Thoracic aorta (tissue), 2 donors: Measurements from ENCODE around the gene ZBTB25. TPM values are rescaled to one million over a fixed set of nuclear protein-coding genes. Genes with fewer than 3 reads are reported as not detected.
A peak's percentile ranks its signal among the peaks of the same experiment; 100 is the strongest.

ENCODE experiments used
- ATAC-seq: fragments of 150-250 bp; one replicate; pipeline ENCODE4 v1.8.0; 2017; ENCODE audit warnings: low read depth; ENCODE audit not compliant: insufficient number of reproducible peaks, low FRiP score
- DNase-seq: peaks from one replicate; pipeline ENCODE4 v3.0.0-alpha.2; 2020; ENCODE audit warnings: low spot score
- H3K27ac ChIP-seq, 2 donors: fragments of 200-600 bp; sonication (generic); 1 replicate in 1 of 2; 2 replicates in 1 of 2; pipeline ENCODE4 v1.5.1; 2016; ENCODE audit warnings: mild to moderate bottlenecking in 2 of 2, moderate library complexity in 2 of 2
- H3K27me3 ChIP-seq: fragments of 200-600 bp; sonication (generic); replicated peaks from 2 replicates; pipeline ENCODE4 v1.6.0; 2016; ENCODE audit warnings: mild to moderate bottlenecking; ENCODE audit not compliant: insufficient read depth
- H3K36me3 ChIP-seq: fragments of 200-600 bp; sonication (generic); one replicate; pipeline ENCODE4 v1.5.1; 2016
- H3K4me1 ChIP-seq, 2 donors: fragments of 200-600 bp; sonication (generic); 1 replicate in 1 of 2; 2 replicates in 1 of 2; pipeline versions ENCODE4 v1.5.1 to v1.6.0; 2016; ENCODE audit warnings: low read depth in 2 of 2, mild to moderate bottlenecking in 1 of 2; ENCODE audit not compliant: control insufficient read depth in 1 of 2
- H3K4me3 ChIP-seq: fragments of 200-600 bp; sonication (generic); 2 replicates; pipeline ENCODE4 v1.5.1; 2016; ENCODE audit warnings: mild to moderate bottlenecking
- H3K9me3 ChIP-seq: fragments of 200-600 bp; sonication (generic); 2 replicates; pipeline ENCODE4 v1.5.1; 2016
- CTCF ChIP-seq: fragments of 200-600 bp; sonication (generic); IDR thresholded peaks from one replicate; pipeline ENCODE4 v1.5.1; 2019; ENCODE audit warnings: antibody characterized with exemption
- total RNA-seq, 2 donors: library from RNA; depleted of rRNA; stranded (reverse); fragments of >200 nt; gene quantifications; one replicate each; pipeline versions ENCODE4 v1.1.0 to v1.2.3, GENCODE V29; 2016

Gene ZBTB25
- total RNA-seq, 2 donors from 2014 or later: 13.5 to 16.9 TPM

GRCh38 chr14:64515053-64515452 lies 11.4 kb upstream of the ZBTB25 start:
- Histone ChIP-seq H3K9me3 (no peaks in the 10 kb centered on the region), H3K27ac (no peak overlapping the region), H3K4me1 (peaks cover 21 to 54% of the 10 kb centered on the region in 2 donors), H3K27me3 (no peaks in the 10 kb centered on the region), H3K4me3 (no peak overlapping the region), H3K36me3 (no peaks in the 10 kb centered on the region)
- DNase-seq (no peak), ATAC-seq (no peak)
- no peak for TF ChIP-seq CTCF

- Histone ChIP-seq H3K36me3 (no peaks in the 10 kb centered on the region), H3K27me3 (no peaks in the 10 kb centered on the region), H3K27ac (no peak overlapping the region), H3K9me3 (no peaks in the 10 kb centered on the region), H3K4me3 (no peak overlapping the region), H3K4me1 (peaks cover 31 to 57% of the 10 kb centered on the region in 2 donors)
- DNase-seq: no peak
- no peak for ATAC-seq
- no peak for TF ChIP-seq CTCF
These were observed 9.6 kb upstream of the ZBTB25 start for GRCh38 chr14:64513271-64513670.

- DNase-seq: peak; percentile 20
- no peak overlapping the region for H3K27ac ChIP-seq
- peak; percentile 88 for TF ChIP-seq CTCF
These were observed 7.4 kb upstream of the ZBTB25 start for GRCh38 chr14:64510825-64511671.

DNA sequence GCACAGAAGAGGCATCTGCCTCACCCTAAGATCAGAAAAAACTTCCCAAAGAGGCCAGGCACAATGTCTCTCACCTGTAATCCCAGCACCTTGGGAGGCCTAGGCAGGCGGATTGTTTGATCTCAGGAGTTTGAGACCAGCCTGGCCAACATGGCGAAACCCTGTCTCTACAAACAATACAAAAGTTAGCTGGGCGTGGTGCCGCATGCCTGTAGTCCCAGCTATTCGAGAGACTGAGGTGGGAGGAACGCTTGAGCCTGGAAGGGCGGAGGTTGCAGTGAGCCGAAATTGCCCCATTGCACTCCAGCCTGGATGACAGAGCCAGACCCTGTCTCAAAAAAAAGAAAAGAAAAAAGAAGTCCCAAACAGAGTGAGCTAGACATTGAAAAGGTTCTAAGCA lies 5.4 kb upstream of the ZBTB25 start:
- H3K9me3 ChIP-seq: no peaks in the 10 kb centered on the region
- H3K4me3 ChIP-seq: no peak overlapping the region
- H3K4me1 ChIP-seq: peaks cover 43 to 61% of the 10 kb centered on the region in 2 donors
- no peak for TF ChIP-seq CTCF
- no peak for DNase-seq
- no peak overlapping the region for H3K27ac ChIP-seq
- ATAC-seq: no peak
- H3K27me3 ChIP-seq: no peaks in the 10 kb centered on the region
- H3K36me3 ChIP-seq: no peaks in the 10 kb centered on the region

More at GRCh38 chr14:64510825-64511671, 7.4 kb upstream of the ZBTB25 start:
- Histone ChIP-seq H3K9me3 (no peaks in the 10 kb centered on the region), H3K36me3 (no peaks in the 10 kb centered on the region), H3K27me3 (no peaks in the 10 kb centered on the region), H3K4me3 (no peak overlapping the region), H3K4me1 (peaks cover 47 to 75% of the 10 kb centered on the region in 2 donors)
- ATAC-seq: no peak

DNA sequence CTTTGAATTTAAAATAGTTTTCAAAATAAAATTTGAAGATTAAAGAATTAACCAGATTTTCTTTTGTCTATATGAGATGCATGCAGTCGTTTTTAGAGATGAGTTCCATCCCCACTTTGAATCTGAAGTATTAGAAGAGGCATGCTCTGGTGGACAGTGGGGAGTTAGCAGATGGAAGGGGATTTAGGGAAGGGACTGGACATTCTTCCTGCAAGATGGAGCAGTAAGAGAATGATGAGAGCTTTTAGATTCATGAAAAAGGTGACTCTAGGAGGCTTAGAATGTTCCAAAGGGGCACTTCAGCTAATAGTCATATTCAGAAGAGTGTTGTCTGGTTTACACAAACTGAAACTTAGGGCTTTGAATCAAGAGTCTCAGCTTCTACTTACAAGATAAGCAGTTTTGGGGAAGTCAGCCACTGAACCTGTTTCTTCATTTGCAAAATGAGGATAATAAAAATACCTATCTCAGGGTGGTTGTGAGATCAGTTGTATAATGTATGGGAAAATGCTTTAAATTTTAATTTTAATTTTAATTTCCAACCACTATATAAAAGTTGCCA lies 4.7 kb upstream of the ZBTB25 start:
- Histone ChIP-seq H3K27ac (no peak overlapping the region), H3K4me3 (no peak overlapping the region), H3K27me3 (no peaks in the 10 kb centered on the region), H3K36me3 (no peaks in the 10 kb centered on the region), H3K4me1 (peaks cover 43 to 61% of the 10 kb centered on the region in 2 donors), H3K9me3 (no peaks in the 10 kb centered on the region)
- no peak for DNase-seq
- no peak for ATAC-seq
- no peak for TF ChIP-seq CTCF
